GM12878 (cell line): ENCODE data around the gene POLD4.

Experiments used
- BHLHE40 ChIP-seq, 2 experiments: fragments of 450-650 bp in 1 of 2; IDR thresholded peaks; 2 replicates each; pipeline ENCODE4 v1.6.1; 2011 to 2017; ENCODE audit warnings: low read depth in 2 of 2, borderline replicate concordance in 1 of 2, improper control_type of control experiment in 1 of 2, low read length in 1 of 2, mild to moderate bottlenecking in 1 of 2
- ESRRA ChIP-seq: IDR thresholded peaks from 2 replicates; pipeline ENCODE4 v1.6.1; 2012; ENCODE audit warnings: mild to moderate bottlenecking, low read length, improper control_type of control experiment
- KAT2A ChIP-seq: conservative IDR thresholded peaks from 2 replicates; pipeline ENCODE4 v1.6.1; 2011; ENCODE audit warnings: low read depth, low read length; ENCODE audit not compliant: control insufficient read depth
- SREBF2 ChIP-seq: IDR thresholded peaks from 2 replicates; pipeline ENCODE4 v1.6.1; 2012; ENCODE audit warnings: mild to moderate bottlenecking, low read length

DNA sequence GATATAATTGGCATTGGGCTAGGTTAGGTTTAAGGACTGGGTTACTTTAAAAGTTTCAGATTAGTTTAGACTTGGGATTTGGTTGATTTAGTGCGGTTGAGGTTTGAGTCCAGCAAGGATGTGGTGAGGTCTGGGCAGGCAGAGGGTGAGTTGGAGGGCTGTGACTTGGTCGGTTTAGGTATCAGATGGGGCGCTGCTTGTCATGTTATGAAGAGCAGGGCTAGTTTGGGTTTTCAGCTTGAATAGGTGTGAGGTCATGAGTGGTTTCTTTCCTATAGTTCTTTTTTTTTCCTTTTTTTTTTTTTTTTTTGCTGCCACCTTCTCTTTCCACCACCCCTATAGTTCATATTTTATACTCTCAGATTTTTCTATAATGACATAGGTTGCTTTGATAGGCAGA is 15.3 kb upstream of the POLD4 start:
- no peak for TF ChIP-seq ESRRA
- TF ChIP-seq BHLHE40 (IDR thresholded peaks at IDR 0.05; ENCODE audit: borderline replicate concordance in 1 of 2, low read depth in 2 of 2, low read length in 1 of 2): no peak
- TF ChIP-seq KAT2A: no peak
- no peak for TF ChIP-seq SREBF2
